ENCODE measurements around the gene ARHGAP26. TPM values are rescaled to one million over a fixed set of nuclear protein-coding genes. Genes with fewer than 3 reads are reported as not detected.

ARHGAP26 gene
- total and polyA plus RNA-seq, 2 donors (not counting 3 experiments of a cell fraction or from before 2014, with no cell fraction given): 3.1 to 16.2 TPM

GRCh38 chr5:143056792-143057579 lies 286.8 kb downstream of the ARHGAP26 start:
- no peak for DNase-seq (ENCODE audit: low read depth, low spot score)
- H3K27ac ChIP-seq (ENCODE audit: insufficient read depth, low read depth, low read length): no peak overlapping the region
- H3K9ac ChIP-seq (replicated peaks; ENCODE audit: extremely low read depth, insufficient read depth, low read length): no peak overlapping the region
- POLR2A ChIA-PET: no interaction called here
- peaks cover 67% of the 10 kb centered on the region for H3K4me1 ChIP-seq (ENCODE audit: control insufficient read depth, extremely low read depth, insufficient read depth, low read length)
- H3K79me2 ChIP-seq (ENCODE audit: control insufficient read depth, insufficient read depth, low read length): no peaks in the 10 kb centered on the region
- dilution Hi-C loops (cut with MboI; ENCODE audit: extremely low pct_ligation_motif_present, low sequenced_read_pairs): no loop called here
- H3K9me1 ChIP-seq (replicated peaks; ENCODE audit: control insufficient read depth, extremely low read depth, insufficient read depth, low read length): no peaks in the 10 kb centered on the region
- no peaks in the 10 kb centered on the region for H3K27me3 ChIP-seq (ENCODE audit: control insufficient read depth in 2 of 2, insufficient read depth in 2 of 2, low read length in 2 of 2)
- CTCF ChIA-PET: no interaction called here
- no peak for TF ChIP-seq FOS (IDR thresholded peaks at IDR 0.05; ENCODE audit: borderline replicate concordance, insufficient read depth, low read length)
- TF ChIP-seq, protein P1, sequence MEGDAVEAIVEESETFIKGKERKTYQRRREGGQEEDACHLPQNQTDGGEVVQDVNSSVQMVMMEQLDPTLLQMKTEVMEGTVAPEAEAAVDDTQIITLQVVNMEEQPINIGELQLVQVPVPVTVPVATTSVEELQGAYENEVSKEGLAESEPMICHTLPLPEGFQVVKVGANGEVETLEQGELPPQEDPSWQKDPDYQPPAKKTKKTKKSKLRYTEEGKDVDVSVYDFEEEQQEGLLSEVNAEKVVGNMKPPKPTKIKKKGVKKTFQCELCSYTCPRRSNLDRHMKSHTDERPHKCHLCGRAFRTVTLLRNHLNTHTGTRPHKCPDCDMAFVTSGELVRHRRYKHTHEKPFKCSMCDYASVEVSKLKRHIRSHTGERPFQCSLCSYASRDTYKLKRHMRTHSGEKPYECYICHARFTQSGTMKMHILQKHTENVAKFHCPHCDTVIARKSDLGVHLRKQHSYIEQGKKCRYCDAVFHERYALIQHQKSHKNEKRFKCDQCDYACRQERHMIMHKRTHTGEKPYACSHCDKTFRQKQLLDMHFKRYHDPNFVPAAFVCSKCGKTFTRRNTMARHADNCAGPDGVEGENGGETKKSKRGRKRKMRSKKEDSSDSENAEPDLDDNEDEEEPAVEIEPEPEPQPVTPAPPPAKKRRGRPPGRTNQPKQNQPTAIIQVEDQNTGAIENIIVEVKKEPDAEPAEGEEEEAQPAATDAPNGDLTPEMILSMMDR (IDR thresholded peaks at IDR 0.05; ENCODE audit: extremely low read depth in 1 of 2, insufficient read depth in 1 of 2, low read depth in 1 of 2, low read length in 2 of 2): no peak
- no peak for TF ChIP-seq MYC (IDR thresholded peaks at IDR 0.05; ENCODE audit: low read depth, low read length)
- TF ChIP-seq POLR2A (IDR thresholded peaks at IDR 0.05; ENCODE audit: low read depth, low read length): no peak
- TF ChIP-seq EZH2 (IDR thresholded peaks at IDR 0.05; ENCODE audit: borderline replicate concordance, low read depth, low read length, severe bottlenecking): no peak
- TF ChIP-seq GATA2 (IDR thresholded peaks at IDR 0.05; ENCODE audit: insufficient read depth, insufficient read length, low read depth, low read length): no peak
- TF ChIP-seq POLR2AphosphoS5 (IDR thresholded peaks at IDR 0.05; ENCODE audit: insufficient read depth, low read depth, low read length): no peak
- TF ChIP-seq MAX (IDR thresholded peaks at IDR 0.05; ENCODE audit: insufficient read depth, insufficient read length): no peak
- no peak for TF ChIP-seq JUN (IDR thresholded peaks at IDR 0.05; ENCODE audit: borderline replicate concordance, insufficient read depth, insufficient read length, low read depth)
- intact Hi-C loops (cut with micrococcal nuclease): no loop called here
- BruUV-seq (replicated peaks): no TSS peak
- H2AFZ ChIP-seq (ENCODE audit: low read depth, low read length): no peak overlapping the region
- no peak for FAIRE-seq
- H3K9me3 ChIP-seq (replicated peaks; ENCODE audit: control insufficient read depth, insufficient read depth, low read length): no peaks in the 10 kb centered on the region
- no peaks in the 10 kb centered on the region for H4K20me1 ChIP-seq (replicated peaks; ENCODE audit: control insufficient read depth, extremely low read depth, insufficient read depth, low read length)
- no peak overlapping the region for H3K4me2 ChIP-seq (ENCODE audit: insufficient read depth, low read length)
- no peak overlapping the region for H3K4me3 ChIP-seq (replicated peaks in 1 of 3; ENCODE audit: insufficient read depth in 1 of 3, low read depth in 1 of 3, low read length in 3 of 3)
- no peaks in the 10 kb centered on the region for H3K36me3 ChIP-seq (ENCODE audit: control insufficient read depth in 2 of 2, extremely low read depth in 1 of 2, insufficient read depth in 2 of 2, low read length in 2 of 2)
